SK-N-SH (cell line): ENCODE data around the gene LRRC70.

Experiments
- CHD2 ChIP-seq: fragments of 150-350 bp; IDR thresholded peaks from 2 replicates; pipeline ENCODE4 v1.6.1; 2018; ENCODE audit warnings: low read length; ENCODE audit not compliant: partially characterized antibody
- EP300 ChIP-seq, 2 experiments: IDR thresholded peaks; 2 replicates each; pipeline versions ENCODE4 v1.4.0 to v1.6.1; 2012; ENCODE audit warnings: borderline replicate concordance in 1 of 2, low read depth in 1 of 2, low read length in 1 of 2
- EZH2phosphoT487 ChIP-seq: fragments of 200-600 bp; sonication (generic); IDR thresholded peaks from 2 replicates; pipeline ENCODE4 v1.6.1; 2017; ENCODE audit warnings: low read depth, mixed run types, mild to moderate bottlenecking, antibody characterized with exemption, moderate library complexity, borderline replicate concordance
- GABPA ChIP-seq: IDR thresholded peaks from 2 replicates; pipeline ENCODE4 v1.4.0; 2012; ENCODE audit warnings: low read depth, mild to moderate bottlenecking
- MEF2A ChIP-seq: IDR thresholded peaks from 2 replicates; pipeline ENCODE4 v1.4.0; 2012; ENCODE audit warnings: low read depth, borderline replicate concordance
- NRF1 ChIP-seq: IDR thresholded peaks from 2 replicates; pipeline ENCODE4 v1.6.1; 2012; ENCODE audit warnings: low read depth, mild to moderate bottlenecking, low read length
- POLR2AphosphoS5 ChIP-seq: IDR thresholded peaks from 2 replicates; pipeline ENCODE4 v1.6.1; 2012; ENCODE audit warnings: low read depth, low read length
- RAD21 ChIP-seq: IDR thresholded peaks from 2 replicates; pipeline ENCODE4 v1.6.1; 2012; ENCODE audit warnings: mild to moderate bottlenecking, low read length
- RCOR1 ChIP-seq: fragments of 150-350 bp; IDR thresholded peaks from 2 replicates; pipeline ENCODE4 v1.6.1; 2017; ENCODE audit warnings: antibody characterized with exemption, low read length
- SMC3 ChIP-seq: IDR thresholded peaks from 2 replicates; pipeline ENCODE4 v1.6.1; 2012; ENCODE audit warnings: low read depth, low read length, improper control_type of control experiment
- YY1 ChIP-seq: IDR thresholded peaks from 2 replicates; pipeline ENCODE4 v1.4.0; 2012; ENCODE audit warnings: low read depth, mild to moderate bottlenecking
- TF ChIP-seq, protein P1 (sequence below): fragments of 200-600 bp; sonication (generic); IDR thresholded peaks from 2 replicates; pipeline ENCODE4 v1.6.1; 2017; ENCODE audit warnings: antibody characterized with exemption, mild to moderate bottlenecking, moderate library complexity

DNA sequence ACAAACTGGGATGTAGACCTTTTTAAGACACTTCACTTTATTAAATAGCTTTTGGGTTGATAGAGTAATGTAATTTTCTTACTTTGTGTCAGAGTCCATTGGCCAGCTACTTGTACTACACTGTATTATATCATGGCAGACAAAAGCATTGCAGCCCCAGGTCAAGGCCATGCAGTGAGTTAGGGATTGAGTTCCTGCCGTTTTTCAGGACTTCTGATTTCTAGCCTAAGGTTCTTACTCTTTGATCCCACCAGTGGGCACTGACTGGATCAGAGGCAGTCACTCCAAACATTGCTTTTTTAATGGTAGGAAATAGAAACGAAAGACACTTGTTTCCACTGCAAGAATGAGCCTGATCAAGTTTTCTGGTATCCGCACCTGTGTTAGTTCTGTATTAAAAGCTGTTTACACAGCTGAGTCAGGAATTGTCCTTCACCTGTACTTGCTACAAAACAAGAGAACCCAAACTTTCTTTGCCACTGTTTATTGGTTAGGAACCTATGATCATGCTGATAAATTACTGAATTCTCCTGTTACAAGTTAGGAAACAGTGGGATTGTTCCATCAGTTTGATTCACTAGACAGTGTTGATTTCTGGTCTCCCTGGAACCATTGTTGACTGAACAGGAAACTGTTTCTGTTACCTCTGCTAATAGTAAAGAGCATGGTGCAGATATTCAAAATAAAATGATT, 22.1 kb downstream of the LRRC70 start:
- TF ChIP-seq RCOR1 (no peak), EZH2phosphoT487 (no peak), NRF1 (no peak), SMC3 (no peak), POLR2AphosphoS5 (no peak), EP300 (IDR thresholded peaks at IDR 0.05; ENCODE audit: borderline replicate concordance in 1 of 2, low read depth in 1 of 2, low read length in 1 of 2) (no peak), RAD21 (no peak), MEF2A (no peak), CHD2 (no peak), YY1 (no peak), GABPA (no peak)
- TF ChIP-seq, protein P1, sequence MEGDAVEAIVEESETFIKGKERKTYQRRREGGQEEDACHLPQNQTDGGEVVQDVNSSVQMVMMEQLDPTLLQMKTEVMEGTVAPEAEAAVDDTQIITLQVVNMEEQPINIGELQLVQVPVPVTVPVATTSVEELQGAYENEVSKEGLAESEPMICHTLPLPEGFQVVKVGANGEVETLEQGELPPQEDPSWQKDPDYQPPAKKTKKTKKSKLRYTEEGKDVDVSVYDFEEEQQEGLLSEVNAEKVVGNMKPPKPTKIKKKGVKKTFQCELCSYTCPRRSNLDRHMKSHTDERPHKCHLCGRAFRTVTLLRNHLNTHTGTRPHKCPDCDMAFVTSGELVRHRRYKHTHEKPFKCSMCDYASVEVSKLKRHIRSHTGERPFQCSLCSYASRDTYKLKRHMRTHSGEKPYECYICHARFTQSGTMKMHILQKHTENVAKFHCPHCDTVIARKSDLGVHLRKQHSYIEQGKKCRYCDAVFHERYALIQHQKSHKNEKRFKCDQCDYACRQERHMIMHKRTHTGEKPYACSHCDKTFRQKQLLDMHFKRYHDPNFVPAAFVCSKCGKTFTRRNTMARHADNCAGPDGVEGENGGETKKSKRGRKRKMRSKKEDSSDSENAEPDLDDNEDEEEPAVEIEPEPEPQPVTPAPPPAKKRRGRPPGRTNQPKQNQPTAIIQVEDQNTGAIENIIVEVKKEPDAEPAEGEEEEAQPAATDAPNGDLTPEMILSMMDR, result no peak
